Measurements from ENCODE around the gene TEX51. TPM values are rescaled to one million over a fixed set of nuclear protein-coding genes. Genes with fewer than 3 reads are reported as not detected.

TEX51 gene
- total RNA-seq = not detected

GRCh38 chr2:126898636-126899035 lies at the start of gene TEX51:
TSS of gene TEX51 (plus strand) at chr2:126898890. CDS start at chr2:126898919, 29 bp downstream.
- Mint-ChIP-seq H3K9me3 (peaks cover 4% of the 10 kb centered on the region), H3K36me3 (ENCODE audit: insufficient read depth) (peaks cover 1% of the 10 kb centered on the region), H3K4me1 (ENCODE audit: low read depth) (no peaks in the 10 kb centered on the region), H3K4me3 (no peak within 1 kb of the TSS), H3K27me3 (ENCODE audit: low read depth) (peaks cover 10% of the 10 kb centered on the region)
- DNase-seq (no peak), ATAC-seq (no peak)

- Mint-ChIP-seq H3K9me3 (no peaks in the 10 kb centered on the region), H3K4me1 (ENCODE audit: low read depth) (no peaks in the 10 kb centered on the region), H3K36me3 (ENCODE audit: insufficient read depth) (no peaks in the 10 kb centered on the region), H3K4me3 (no peak overlapping the region), H3K27me3 (ENCODE audit: low read depth) (peaks cover 9% of the 10 kb centered on the region)
- no peak for ATAC-seq
- no peak for DNase-seq
Observed at GRCh38 chr2:126849054-126849453, 49.6 kb upstream of the TEX51 start.

GRCh38 chr2:126849486-126849885 lies 49.2 kb upstream of the TEX51 start:
- DNase-seq (no peak), ATAC-seq (no peak)
- H3K9me3 Mint-ChIP-seq = no peaks in the 10 kb centered on the region
- H3K4me1 Mint-ChIP-seq (ENCODE audit: low read depth) = no peaks in the 10 kb centered on the region
- no peak overlapping the region for H3K4me3 Mint-ChIP-seq
- H3K27me3 Mint-ChIP-seq (ENCODE audit: low read depth) = peaks cover 9% of the 10 kb centered on the region
- H3K36me3 Mint-ChIP-seq (ENCODE audit: insufficient read depth) = no peaks in the 10 kb centered on the region

GRCh38 chr2:126849991-126850535 lies 48.6 kb upstream of the TEX51 start:
- ATAC-seq (no peak), DNase-seq (no peak)
- Mint-ChIP-seq H3K9me3 (no peaks in the 10 kb centered on the region), H3K27me3 (ENCODE audit: low read depth) (peaks cover 9% of the 10 kb centered on the region), H3K4me1 (ENCODE audit: low read depth) (no peaks in the 10 kb centered on the region), H3K4me3 (no peak overlapping the region), H3K36me3 (ENCODE audit: insufficient read depth) (no peaks in the 10 kb centered on the region)

- H3K4me1 Mint-ChIP-seq (ENCODE audit: low read depth) = no peaks in the 10 kb centered on the region
- H3K36me3 Mint-ChIP-seq (ENCODE audit: insufficient read depth) = no peaks in the 10 kb centered on the region
- no peak for DNase-seq
- ATAC-seq = no peak
- H3K9me3 Mint-ChIP-seq = no peaks in the 10 kb centered on the region
- H3K27me3 Mint-ChIP-seq (ENCODE audit: low read depth) = peaks cover 9% of the 10 kb centered on the region
- H3K4me3 Mint-ChIP-seq = no peak overlapping the region
Observed at GRCh38 chr2:126850940-126851339, 47.8 kb upstream of the TEX51 start.

- H3K36me3 Mint-ChIP-seq (ENCODE audit: insufficient read depth) = no peaks in the 10 kb centered on the region
- H3K27me3 Mint-ChIP-seq (ENCODE audit: low read depth) = peaks cover 9% of the 10 kb centered on the region
- no peak overlapping the region for H3K4me3 Mint-ChIP-seq
- H3K4me1 Mint-ChIP-seq (ENCODE audit: low read depth) = no peaks in the 10 kb centered on the region
- ATAC-seq = no peak
- H3K9me3 Mint-ChIP-seq = no peaks in the 10 kb centered on the region
- no peak for DNase-seq
Observed at GRCh38 chr2:126851756-126852155, 46.9 kb upstream of the TEX51 start.

GRCh38 chr2:126852361-126852760 lies 46.3 kb upstream of the TEX51 start:
- no peaks in the 10 kb centered on the region for H3K9me3 Mint-ChIP-seq
- no peaks in the 10 kb centered on the region for H3K36me3 Mint-ChIP-seq (ENCODE audit: insufficient read depth)
- no peak for DNase-seq
- no peaks in the 10 kb centered on the region for H3K4me1 Mint-ChIP-seq (ENCODE audit: low read depth)
- H3K4me3 Mint-ChIP-seq = no peak overlapping the region
- peaks cover 9% of the 10 kb centered on the region for H3K27me3 Mint-ChIP-seq (ENCODE audit: low read depth)
- ATAC-seq = no peak

- no peaks in the 10 kb centered on the region for H3K36me3 Mint-ChIP-seq (ENCODE audit: insufficient read depth)
- H3K27me3 Mint-ChIP-seq (ENCODE audit: low read depth) = peaks cover 9% of the 10 kb centered on the region
- DNase-seq = no peak
- no peak for ATAC-seq
- no peaks in the 10 kb centered on the region for H3K9me3 Mint-ChIP-seq
- no peaks in the 10 kb centered on the region for H3K4me1 Mint-ChIP-seq (ENCODE audit: low read depth)
- no peak overlapping the region for H3K4me3 Mint-ChIP-seq
Observed at GRCh38 chr2:126855606-126856005, 43.1 kb upstream of the TEX51 start.

- ATAC-seq = no peak
- DNase-seq = no peak
- H3K9me3 Mint-ChIP-seq = no peaks in the 10 kb centered on the region
- no peaks in the 10 kb centered on the region for H3K36me3 Mint-ChIP-seq (ENCODE audit: insufficient read depth)
- peaks cover 9% of the 10 kb centered on the region for H3K27me3 Mint-ChIP-seq (ENCODE audit: low read depth)
- H3K4me1 Mint-ChIP-seq (ENCODE audit: low read depth) = no peaks in the 10 kb centered on the region
- no peak overlapping the region for H3K4me3 Mint-ChIP-seq
Observed at GRCh38 chr2:126856403-126856802, 42.3 kb upstream of the TEX51 start.

- Mint-ChIP-seq H3K4me3 (no peak overlapping the region), H3K27me3 (ENCODE audit: low read depth) (peaks cover 6% of the 10 kb centered on the region), H3K36me3 (ENCODE audit: insufficient read depth) (no peaks in the 10 kb centered on the region), H3K4me1 (ENCODE audit: low read depth) (no peaks in the 10 kb centered on the region), H3K9me3 (no peaks in the 10 kb centered on the region)
- ATAC-seq (no peak), DNase-seq (no peak)
Observed at GRCh38 chr2:126857502-126857901, 41.2 kb upstream of the TEX51 start.

- H3K4me1 Mint-ChIP-seq (ENCODE audit: low read depth) = no peaks in the 10 kb centered on the region
- no peaks in the 10 kb centered on the region for H3K9me3 Mint-ChIP-seq
- no peak overlapping the region for H3K4me3 Mint-ChIP-seq
- no peaks in the 10 kb centered on the region for H3K36me3 Mint-ChIP-seq (ENCODE audit: insufficient read depth)
- DNase-seq = no peak
- ATAC-seq = no peak
- H3K27me3 Mint-ChIP-seq (ENCODE audit: low read depth) = peaks cover 11% of the 10 kb centered on the region
Observed at GRCh38 chr2:126858013-126858412, 40.7 kb upstream of the TEX51 start.

- Mint-ChIP-seq H3K4me3 (no peak overlapping the region), H3K36me3 (ENCODE audit: insufficient read depth) (no peaks in the 10 kb centered on the region), H3K27me3 (ENCODE audit: low read depth) (peaks cover 11% of the 10 kb centered on the region), H3K4me1 (ENCODE audit: low read depth) (no peaks in the 10 kb centered on the region), H3K9me3 (no peaks in the 10 kb centered on the region)
- DNase-seq (no peak), ATAC-seq (no peak)
Observed at GRCh38 chr2:126858436-126858835, 40.3 kb upstream of the TEX51 start.

GRCh38 chr2:126858991-126859390 lies 39.7 kb upstream of the TEX51 start:
- Mint-ChIP-seq H3K4me1 (ENCODE audit: low read depth) (no peaks in the 10 kb centered on the region), H3K9me3 (no peaks in the 10 kb centered on the region), H3K36me3 (ENCODE audit: insufficient read depth) (no peaks in the 10 kb centered on the region), H3K27me3 (ENCODE audit: low read depth) (peaks cover 11% of the 10 kb centered on the region), H3K4me3 (no peak overlapping the region)
- ATAC-seq (no peak), DNase-seq (no peak)

- Mint-ChIP-seq H3K4me1 (ENCODE audit: low read depth) (no peaks in the 10 kb centered on the region), H3K4me3 (no peak overlapping the region), H3K9me3 (no peaks in the 10 kb centered on the region), H3K36me3 (ENCODE audit: insufficient read depth) (no peaks in the 10 kb centered on the region), H3K27me3 (ENCODE audit: low read depth) (peaks cover 11% of the 10 kb centered on the region)
- DNase-seq (no peak), ATAC-seq (no peak)
Observed at GRCh38 chr2:126859631-126860030, 39.1 kb upstream of the TEX51 start.

GRCh38 chr2:126860385-126860784 lies 38.3 kb upstream of the TEX51 start:
- ATAC-seq (no peak), DNase-seq (no peak)
- Mint-ChIP-seq H3K4me3 (no peak overlapping the region), H3K27me3 (ENCODE audit: low read depth) (peaks cover 11% of the 10 kb centered on the region), H3K4me1 (ENCODE audit: low read depth) (no peaks in the 10 kb centered on the region), H3K36me3 (ENCODE audit: insufficient read depth) (no peaks in the 10 kb centered on the region), H3K9me3 (no peaks in the 10 kb centered on the region)

GRCh38 chr2:126862730-126863129 lies 36.0 kb upstream of the TEX51 start:
- Mint-ChIP-seq H3K9me3 (no peaks in the 10 kb centered on the region), H3K4me3 (no peak overlapping the region), H3K36me3 (ENCODE audit: insufficient read depth) (no peaks in the 10 kb centered on the region), H3K4me1 (ENCODE audit: low read depth) (no peaks in the 10 kb centered on the region), H3K27me3 (ENCODE audit: low read depth) (peaks cover 16% of the 10 kb centered on the region)
- DNase-seq (no peak), ATAC-seq (no peak)
